HCT116 (cell line): ENCODE data around the gene ZNF605. TPM values are rescaled to one million over a fixed set of nuclear protein-coding genes. Genes with fewer than 3 reads are reported as not detected.

ENCODE experiments used
- ATAC-seq: fragments of 200-7000 bp; cut with Tn5 transposase; 2 replicates; pipeline ENCODE4 v1.9.1; 2020; ENCODE audit warnings: mild to moderate bottlenecking, moderate library complexity
- BruUV-seq: library from RNA; stranded (reverse); fragments of 400-500 nt; replicated peaks from 2 replicates; lab custom pipeline; 2021; lab: Mats Ljungman, UMichigan
- CTCF ChIA-PET: fragments of 300-600 bp; sonication (Branson Sonifier 250); formaldehyde crosslinking; loops from one replicate; lab custom pipeline; 2021; ENCODE audit warnings: antibody characterized with exemption; lab: Charles Lee
- POLR2A ChIA-PET: fragments of 300-600, 350-600 bp; sonication (Branson Sonifier 250); formaldehyde crosslinking; loops from one replicate; lab custom pipeline; 2021; ENCODE audit warnings: antibody characterized with exemption; lab: Charles Lee
- RAD21 ChIA-PET, 2 experiments: fragments of 300-600 bp; sonication (Branson Sonifier 250); formaldehyde crosslinking; loops; one replicate each; lab custom pipeline; 2023; ENCODE audit warnings: low total read pairs in 2 of 2; ENCODE audit not compliant: uncharacterized antibody in 2 of 2, unreplicated experiment in 2 of 2, low non-redundant PET in 1 of 2; lab: Charles Lee
- DNase-seq: peaks from one replicate; pipeline ENCODE4 v3.0.0-alpha.2; 2010; ENCODE audit warnings: low read depth, low spot score
- H2AFZ ChIP-seq: fragments of 200-600 bp; shearing (Covaris generic), sonication (generic); 2 replicates; pipeline ENCODE4 v1.6.1; 2017; ENCODE audit warnings: low read depth, mixed run types, mixed read lengths, antibody characterized with exemption, low read length; ENCODE audit not compliant: poor library complexity, severe bottlenecking
- H3K27ac ChIP-seq: 2 replicates; pipeline ENCODE4 v1.5.1; 2012; ENCODE audit warnings: low read depth, low read length
- H3K27me3 ChIP-seq: fragments of 200-600 bp; sonication (generic); 2 replicates; pipeline ENCODE4 v1.6.1; 2016; ENCODE audit warnings: mixed run types, low read length, mixed read lengths; ENCODE audit not compliant: insufficient read depth
- H3K36me3 ChIP-seq, 2 experiments: fragments of 200-500 bp in 1 of 2; fragments of 200-600 bp in 1 of 2; sonication (Bioruptor generic) in 1 of 2; sonication (generic) in 1 of 2; 2 replicates each; pipeline versions ENCODE4 v1.5.1 to v1.6.1; 2014 to 2016; ENCODE audit warnings: low read length in 2 of 2, inconsistent platforms in 1 of 2, mixed read lengths in 1 of 2, mixed run types in 1 of 2; ENCODE audit not compliant: insufficient read depth in 2 of 2, control insufficient read depth in 1 of 2
- H3K4me1 ChIP-seq, 2 experiments: fragments of 200-600 bp in 1 of 2; sonication (generic) in 1 of 2; 2 replicates each; pipeline versions ENCODE4 v1.5.1 to v1.6.1; 2012 to 2017; ENCODE audit warnings: low read length in 2 of 2, inconsistent platforms in 1 of 2, mild to moderate bottlenecking in 1 of 2, mixed read lengths in 1 of 2, mixed run types in 1 of 2, moderate library complexity in 1 of 2; ENCODE audit not compliant: insufficient read depth in 2 of 2, control insufficient read depth in 1 of 2
- H3K4me2 ChIP-seq: fragments of 200-600 bp; sonication (generic); 2 replicates; pipeline ENCODE4 v1.6.1; 2017; ENCODE audit warnings: mixed run types, low read length, mixed read lengths
- H3K4me3 ChIP-seq, 2 experiments: fragments of 200-600 bp in 1 of 2; sonication (generic) in 1 of 2; replicated peaks in 1 of 2; 2 replicates each; pipeline ENCODE4 v1.5.1; 2011 to 2016; ENCODE audit warnings: low read length in 2 of 2, control low read depth in 1 of 2, low read depth in 1 of 2, mild to moderate bottlenecking in 1 of 2, mixed read lengths in 1 of 2, mixed run types in 1 of 2
- H3K79me2 ChIP-seq: fragments of 200-600 bp; sonication (generic); 2 replicates; pipeline ENCODE4 v1.6.1; 2017; ENCODE audit warnings: mild to moderate bottlenecking, mixed run types, low read length, moderate library complexity, mixed read lengths; ENCODE audit not compliant: insufficient read depth
- H3K9ac ChIP-seq: fragments of 200-600 bp; sonication (generic); 2 replicates; pipeline ENCODE4 v1.6.1; 2016; ENCODE audit warnings: low read length, mixed read lengths
- H3K9me2 ChIP-seq: fragments of 200-600 bp; sonication (generic), shearing (Covaris generic); 2 replicates; pipeline ENCODE4 v1.6.1; 2017; ENCODE audit warnings: mixed run types, mild to moderate bottlenecking, moderate library complexity; ENCODE audit not compliant: insufficient read depth
- H3K9me3 ChIP-seq, 2 experiments: fragments of 200-500 bp in 1 of 2; fragments of 200-600 bp in 1 of 2; sonication (Bioruptor generic) in 1 of 2; sonication (generic) in 1 of 2; 2 replicates each; pipeline ENCODE4 v1.6.1; 2014 to 2017; ENCODE audit warnings: low read length in 2 of 2, mixed read lengths in 2 of 2, inconsistent platforms in 1 of 2, low read depth in 1 of 2, mild to moderate bottlenecking in 1 of 2, mixed run types in 1 of 2, moderate library complexity in 1 of 2; ENCODE audit not compliant: control insufficient read depth in 1 of 2, insufficient read depth in 1 of 2
- H4K20me1 ChIP-seq: fragments of 200-600 bp; sonication (generic), shearing (Covaris generic); 2 replicates; pipeline ENCODE4 v1.6.1; 2017; ENCODE audit warnings: mixed run types, mild to moderate bottlenecking, moderate library complexity; ENCODE audit not compliant: insufficient read depth
- CEBPB ChIP-seq: IDR thresholded peaks from 2 replicates; pipeline ENCODE4 v1.6.1; 2012; ENCODE audit warnings: low read depth
- CTCF ChIP-seq, 3 experiments: fragments of 200-600 bp in 1 of 3; sonication (generic) in 1 of 3; IDR thresholded peaks in 2 of 3; conservative IDR thresholded peaks in 1 of 3; 2 replicates each; pipeline ENCODE4 v1.5.1; 2012 to 2017; ENCODE audit warnings: low read depth in 2 of 3, low read length in 2 of 3, antibody characterized with exemption in 1 of 3, borderline replicate concordance in 1 of 3, control low read depth in 1 of 3, mild to moderate bottlenecking in 1 of 3, mixed read lengths in 1 of 3, mixed run types in 1 of 3, moderate library complexity in 1 of 3; ENCODE audit not compliant: insufficient read depth in 1 of 3
- EGR1 ChIP-seq: IDR thresholded peaks from 2 replicates; pipeline ENCODE4 v1.6.1; 2012; ENCODE audit warnings: low read depth
- EZH2phosphoT487 ChIP-seq: fragments of 200-600 bp; IDR thresholded peaks from 2 replicates; pipeline ENCODE4 v1.6.1; 2018; ENCODE audit warnings: antibody characterized with exemption, borderline replicate concordance
- FOSL1 ChIP-seq: IDR thresholded peaks from 2 replicates; pipeline ENCODE4 v1.6.1; 2012; ENCODE audit warnings: low read depth
- JUND ChIP-seq: IDR thresholded peaks from 2 replicates; pipeline ENCODE4 v1.6.1; 2012
- RAD21 ChIP-seq: IDR thresholded peaks from 2 replicates; pipeline ENCODE4 v1.6.1; 2012; ENCODE audit warnings: low read depth, mild to moderate bottlenecking
- SIN3A ChIP-seq: IDR thresholded peaks from 2 replicates; pipeline ENCODE4 v1.6.1; 2012; ENCODE audit warnings: low read depth
- YY1 ChIP-seq: IDR thresholded peaks from 2 replicates; pipeline ENCODE4 v1.6.1; 2011; ENCODE audit warnings: low read length, low read depth, moderate library complexity, mild to moderate bottlenecking; ENCODE audit not compliant: insufficient replicate concordance; ENCODE audit errors: extremely low read depth
- ZFX ChIP-seq: fragments of 450-650 bp; IDR thresholded peaks from 2 replicates; pipeline ENCODE4 v1.6.1; 2017
- intact Hi-C: fragments of 100-400 bp; cut with micrococcal nuclease; formaldehyde crosslinking; loops from 2 replicates; pipeline ENCODE4 v1.10.0; 2022
- total RNA-seq: library from RNA; stranded (reverse); gene quantifications from one replicate; pipeline ENCODE4 v1.2.1, GENCODE V29; 2021; ENCODE audit not compliant: unreplicated experiment
- TF ChIP-seq, protein P1 (sequence below): IDR thresholded peaks from 2 replicates; pipeline ENCODE4 v1.6.1; 2012
- TF ChIP-seq, protein P2 (sequence below): IDR thresholded peaks from 2 replicates; pipeline ENCODE4 v1.6.1; 2012
- TF ChIP-seq, protein P3 (sequence below): IDR thresholded peaks from 2 replicates; pipeline ENCODE4 v1.6.1; 2011; ENCODE audit warnings: mild to moderate bottlenecking, low read length, moderate library complexity; ENCODE audit not compliant: insufficient replicate concordance; ENCODE audit errors: extremely low read depth

Gene ZNF605
- total RNA-seq, 1 experiment from 2014 or later, result 0.02 TPM

DNA sequence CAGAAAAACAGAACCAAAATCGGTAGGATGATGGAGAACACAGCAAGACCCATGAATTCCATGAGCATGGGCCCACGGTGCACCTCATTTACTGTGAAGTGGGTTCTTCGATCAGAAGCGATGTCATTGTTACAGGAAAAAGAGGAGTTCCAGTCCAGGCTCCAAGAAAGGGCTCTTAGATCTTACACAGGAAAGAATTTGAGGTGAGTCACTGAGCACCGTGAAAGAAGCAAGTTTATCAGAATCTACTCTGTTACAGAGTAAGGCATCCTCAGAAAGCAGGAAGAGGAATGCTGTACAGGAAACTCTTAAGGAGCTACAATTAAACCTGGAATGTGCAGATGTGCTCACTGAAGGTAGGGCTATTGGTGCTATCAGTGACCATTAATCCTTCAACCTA lies 57.1 kb downstream of the ZNF605 start:
- ATAC-seq (no peak), DNase-seq (no peak)
- Histone ChIP-seq H3K4me1 (no peaks in the 10 kb centered on the region), H2AFZ (no peak overlapping the region), H3K27me3 (no peaks in the 10 kb centered on the region), H3K27ac (no peak overlapping the region), H3K4me3 (no peak overlapping the region), H3K9me3 (peaks cover 0 to 5% of the 10 kb centered on the region in 2 experiments; a peak in 1 of 4 replicates), H3K4me2 (no peak overlapping the region), H4K20me1 (no peaks in the 10 kb centered on the region), H3K9me2 (no peaks in the 10 kb centered on the region), H3K79me2 (no peaks in the 10 kb centered on the region), H3K9ac (no peak overlapping the region), H3K36me3 (no peaks in the 10 kb centered on the region)
- ChIA-PET CTCF (no interaction called here), RAD21 (no interaction called here), POLR2A (no interaction called here)
- intact Hi-C loops, result no loop called here
- TF ChIP-seq SIN3A (no peak), YY1 (no peak), EZH2phosphoT487 (no peak), JUND (no peak), ZFX (no peak), RAD21 (no peak), FOSL1 (no peak), EGR1 (no peak), CTCF (IDR thresholded peaks at IDR 0.05 in 2 of 3, conservative IDR thresholded peaks at IDR 0.05 in 1 of 3; ENCODE audit: borderline replicate concordance in 1 of 3, insufficient read depth in 1 of 3, low read depth in 2 of 3, low read length in 2 of 3) (no peak), CEBPB (no peak)
- TF ChIP-seq, protein P1, sequence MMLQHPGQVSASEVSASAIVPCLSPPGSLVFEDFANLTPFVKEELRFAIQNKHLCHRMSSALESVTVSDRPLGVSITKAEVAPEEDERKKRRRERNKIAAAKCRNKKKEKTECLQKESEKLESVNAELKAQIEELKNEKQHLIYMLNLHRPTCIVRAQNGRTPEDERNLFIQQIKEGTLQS, result no peak
- TF ChIP-seq, protein P2, sequence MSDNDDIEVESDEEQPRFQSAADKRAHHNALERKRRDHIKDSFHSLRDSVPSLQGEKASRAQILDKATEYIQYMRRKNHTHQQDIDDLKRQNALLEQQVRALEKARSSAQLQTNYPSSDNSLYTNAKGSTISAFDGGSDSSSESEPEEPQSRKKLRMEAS, result no peak
- TF ChIP-seq, protein P3, sequence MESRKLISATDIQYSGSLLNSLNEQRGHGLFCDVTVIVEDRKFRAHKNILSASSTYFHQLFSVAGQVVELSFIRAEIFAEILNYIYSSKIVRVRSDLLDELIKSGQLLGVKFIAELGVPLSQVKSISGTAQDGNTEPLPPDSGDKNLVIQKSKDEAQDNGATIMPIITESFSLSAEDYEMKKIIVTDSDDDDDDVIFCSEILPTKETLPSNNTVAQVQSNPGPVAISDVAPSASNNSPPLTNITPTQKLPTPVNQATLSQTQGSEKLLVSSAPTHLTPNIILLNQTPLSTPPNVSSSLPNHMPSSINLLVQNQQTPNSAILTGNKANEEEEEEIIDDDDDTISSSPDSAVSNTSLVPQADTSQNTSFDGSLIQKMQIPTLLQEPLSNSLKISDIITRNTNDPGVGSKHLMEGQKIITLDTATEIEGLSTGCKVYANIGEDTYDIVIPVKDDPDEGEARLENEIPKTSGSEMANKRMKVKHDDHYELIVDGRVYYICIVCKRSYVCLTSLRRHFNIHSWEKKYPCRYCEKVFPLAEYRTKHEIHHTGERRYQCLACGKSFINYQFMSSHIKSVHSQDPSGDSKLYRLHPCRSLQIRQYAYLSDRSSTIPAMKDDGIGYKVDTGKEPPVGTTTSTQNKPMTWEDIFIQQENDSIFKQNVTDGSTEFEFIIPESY, result no peak
- no TSS peak for BruUV-seq
